GM19043 (cell line): ENCODE results near the gene AP4M1.
A peak's percentile ranks its signal among the peaks of the same experiment; 100 is the strongest.
"Not testable (repeated sequence)": the region's sequence is repeated elsewhere in the genome, so short reads cannot be mapped to it uniquely, and the experiment has no call there.

Source experiments
- ATAC-seq: cut with Tn5 transposase; IDR thresholded peaks from one replicate; pipeline ENCODE4 v1.9.1; 2021; ENCODE audit warnings: low read depth; ENCODE audit not compliant: unreplicated experiment

Gene AP4M1

DNA sequence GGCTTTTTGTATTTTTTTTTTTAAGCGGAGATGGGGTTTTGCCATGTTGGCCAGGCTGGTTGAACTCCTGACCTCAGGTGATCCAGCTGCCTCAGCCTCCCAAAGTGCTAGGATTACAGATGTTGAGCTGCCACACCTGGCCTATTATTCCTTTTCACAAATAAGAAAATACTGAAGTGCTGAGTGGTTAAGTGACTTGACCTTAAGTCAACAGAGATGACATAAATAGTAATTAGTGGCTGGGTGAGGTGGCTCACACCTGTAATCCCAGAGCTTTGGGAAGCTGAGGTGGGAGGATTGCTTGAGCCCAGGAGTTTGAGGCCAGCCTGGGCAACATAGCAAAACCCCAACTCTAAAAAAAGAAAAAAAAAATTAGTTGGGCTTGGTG is 28.8 kb downstream of the AP4M1 start:
- not testable (repeated sequence) for ATAC-seq

DNA sequence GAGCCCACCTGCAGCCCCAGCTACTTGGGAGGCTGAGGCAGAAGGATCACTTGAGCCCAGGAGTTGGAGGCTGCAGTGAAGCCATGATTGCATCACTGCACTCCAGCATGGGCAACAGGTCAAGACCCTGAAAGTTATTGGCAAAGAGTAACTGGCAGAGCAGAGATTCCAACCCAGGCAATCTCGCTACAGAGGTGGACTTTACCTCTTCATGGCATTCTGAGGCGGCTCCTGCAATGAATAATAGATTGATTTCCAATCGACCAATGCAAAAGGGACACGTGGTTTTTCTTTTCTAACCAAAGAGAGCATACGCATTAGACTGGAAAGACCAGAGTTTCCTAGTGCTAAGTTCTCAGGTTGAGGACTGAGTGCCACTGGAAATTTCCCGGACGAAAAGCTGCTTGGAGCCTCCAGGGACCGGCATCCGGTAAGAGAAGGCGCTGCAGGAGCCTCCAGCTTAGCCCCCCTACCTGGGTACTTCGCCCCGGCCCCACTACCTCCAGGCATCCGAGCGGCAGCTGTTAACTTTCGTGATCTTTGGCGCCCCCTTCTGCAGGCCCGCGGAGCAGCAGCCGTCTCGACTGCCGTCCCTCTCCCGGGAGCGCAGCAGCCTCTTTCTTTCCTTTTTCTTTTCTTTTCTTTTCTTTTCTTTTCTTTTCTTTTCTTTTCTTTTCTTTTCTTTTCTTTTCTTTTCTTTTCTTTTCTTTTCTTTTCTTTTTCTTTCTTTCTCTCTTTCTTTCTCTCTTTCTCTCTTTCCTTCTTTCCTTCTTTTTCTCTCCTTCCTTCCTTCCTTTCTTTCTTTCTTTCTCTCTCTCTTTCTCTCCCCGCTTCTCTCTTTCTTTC is 29.4 kb downstream of the AP4M1 start:
- no peak for ATAC-seq

DNA sequence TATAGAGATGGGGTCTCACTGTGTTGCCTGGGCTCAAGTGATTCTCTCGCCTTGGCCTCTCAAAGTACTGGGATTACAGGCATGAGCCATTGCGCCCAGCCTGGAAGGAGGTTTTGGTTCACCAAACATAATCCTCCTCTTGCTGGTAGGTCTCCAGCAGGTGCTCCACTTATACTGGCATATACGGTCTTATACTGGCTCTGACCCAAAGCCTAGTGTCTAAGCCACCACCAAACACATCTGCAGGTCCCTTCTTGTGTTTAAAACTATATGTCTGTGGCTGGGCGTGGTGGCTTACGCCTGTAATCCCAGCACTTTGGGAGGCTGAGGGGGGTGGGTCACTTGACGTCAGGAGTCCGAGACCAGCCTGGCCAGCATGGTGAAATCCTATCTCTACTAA is 30.7 kb downstream of the AP4M1 start:
- no peak for ATAC-seq

DNA sequence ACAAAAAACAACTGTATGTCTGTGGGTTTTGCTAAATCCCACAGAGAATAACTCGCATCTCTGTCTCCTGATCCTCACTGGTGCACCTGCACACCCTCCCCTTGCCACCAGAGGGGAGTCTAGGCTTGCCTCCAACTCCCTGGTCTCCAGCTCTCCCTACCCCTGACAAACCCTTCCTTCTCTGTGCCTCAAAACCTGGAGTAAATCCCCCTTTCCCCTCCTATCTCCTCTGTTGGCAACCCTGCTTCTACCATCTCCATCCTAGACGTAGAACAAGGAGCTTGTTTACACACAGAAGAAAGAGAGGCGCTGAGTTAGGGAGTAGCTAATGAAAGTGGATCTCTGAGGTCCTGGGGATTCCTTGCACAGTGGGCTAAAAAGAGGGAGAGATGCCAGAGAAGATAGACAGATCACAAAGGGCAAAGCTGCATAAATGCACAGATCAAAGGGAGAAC is 31.3 kb downstream of the AP4M1 start:
- no peak for ATAC-seq

DNA sequence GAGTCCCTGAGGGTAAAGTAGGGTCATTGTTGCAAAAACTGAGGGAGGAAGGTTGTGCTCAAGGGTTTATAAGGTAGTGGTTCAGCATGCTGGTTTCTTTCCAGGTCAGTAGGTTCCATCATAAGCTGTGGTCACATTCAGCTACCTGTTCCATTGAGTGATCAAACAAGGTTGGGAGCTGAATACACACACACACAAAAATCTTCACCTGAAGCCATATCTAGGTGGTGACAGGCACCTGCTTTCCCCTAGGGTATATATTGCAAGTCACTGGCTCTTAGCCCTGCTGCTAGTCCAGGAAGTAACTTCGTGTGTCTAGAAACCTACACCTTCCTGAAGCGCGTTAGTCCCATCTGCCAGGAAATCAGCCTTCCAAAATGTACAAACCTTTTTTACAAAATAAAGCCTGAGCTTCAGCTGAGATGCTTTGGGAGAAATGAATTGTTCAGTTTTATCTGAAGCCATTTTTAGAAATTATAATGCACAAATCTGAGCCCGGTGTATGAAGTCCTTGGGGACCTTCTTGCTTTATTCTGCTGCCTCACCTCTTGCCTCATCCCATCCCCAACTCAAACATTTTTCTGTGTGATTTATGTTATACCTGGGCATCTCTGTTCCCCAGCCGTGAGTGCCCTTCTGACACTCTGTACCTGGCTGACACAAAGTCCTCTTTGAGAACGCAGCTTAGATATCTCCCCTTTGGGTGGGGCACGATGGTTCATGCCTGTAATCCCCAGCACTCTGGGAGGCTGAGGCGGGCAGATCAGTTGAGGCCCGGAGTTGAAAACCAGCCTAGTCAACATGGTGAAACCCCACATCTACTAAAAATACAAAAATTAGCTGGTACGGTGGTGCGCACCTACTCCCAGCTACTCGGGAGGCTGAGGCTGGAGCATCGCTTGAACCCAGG is 36.7 kb downstream of the AP4M1 start:
- ATAC-seq = no peak

DNA sequence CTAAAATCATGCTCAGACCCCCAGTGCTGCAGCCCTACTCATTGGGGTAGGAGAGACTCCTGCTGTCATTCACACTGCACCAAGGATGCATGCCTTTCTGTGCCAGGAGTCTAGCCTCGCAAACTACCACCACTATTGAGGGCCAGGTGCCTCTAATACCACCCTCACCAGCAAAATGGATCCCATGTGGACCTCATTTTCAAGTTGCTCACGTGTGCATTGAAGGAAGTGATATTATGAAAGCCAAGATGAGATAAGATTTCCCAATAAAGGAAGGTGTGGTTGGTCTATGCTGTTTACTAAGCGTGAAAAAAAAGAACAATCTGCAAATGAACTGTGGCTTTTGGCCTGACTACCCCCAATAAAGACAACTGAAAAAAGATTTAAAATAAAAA is 40.1 kb downstream of the AP4M1 start:
- ATAC-seq = no peak

DNA sequence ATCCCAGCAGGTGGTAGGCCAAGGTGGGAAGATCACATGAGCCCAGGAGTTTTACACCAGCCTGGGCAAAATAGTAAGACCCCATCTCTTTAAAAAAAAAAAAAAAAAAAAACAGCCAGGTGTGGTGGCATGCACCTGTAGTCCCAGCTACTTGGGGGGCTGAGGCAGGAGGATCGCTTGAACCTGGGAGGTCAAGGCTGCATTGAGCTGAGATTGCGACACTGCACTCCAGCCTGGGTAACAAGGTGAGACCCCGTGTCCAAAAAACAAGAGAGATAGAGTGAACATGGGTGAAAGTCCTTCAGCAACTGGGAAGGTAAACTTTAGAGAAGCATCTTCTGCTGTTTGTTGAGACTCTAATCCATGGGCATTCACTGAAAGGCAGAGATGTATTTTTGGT is 41.0 kb downstream of the AP4M1 start:
- ATAC-seq = no peak

DNA sequence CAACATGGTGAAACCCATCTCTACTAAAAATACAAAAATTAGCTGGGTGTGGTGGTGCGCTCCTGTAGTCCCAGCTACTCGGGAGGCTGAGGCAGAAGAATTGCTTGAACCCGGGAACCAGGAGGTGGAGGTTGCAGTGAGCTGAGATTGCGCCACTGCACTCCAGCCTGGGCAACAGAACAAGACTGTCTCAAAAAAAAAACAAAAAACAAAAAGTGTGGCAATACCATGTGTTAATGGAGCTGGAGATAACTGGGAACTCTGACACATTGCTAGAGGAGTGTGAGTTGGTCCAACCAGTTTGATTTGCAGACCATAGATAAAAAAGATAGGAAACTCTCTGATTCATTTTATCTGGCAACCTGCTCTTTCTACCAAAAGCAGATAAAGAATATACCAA is 44.9 kb downstream of the AP4M1 start:
- ATAC-seq = not testable (repeated sequence)

DNA sequence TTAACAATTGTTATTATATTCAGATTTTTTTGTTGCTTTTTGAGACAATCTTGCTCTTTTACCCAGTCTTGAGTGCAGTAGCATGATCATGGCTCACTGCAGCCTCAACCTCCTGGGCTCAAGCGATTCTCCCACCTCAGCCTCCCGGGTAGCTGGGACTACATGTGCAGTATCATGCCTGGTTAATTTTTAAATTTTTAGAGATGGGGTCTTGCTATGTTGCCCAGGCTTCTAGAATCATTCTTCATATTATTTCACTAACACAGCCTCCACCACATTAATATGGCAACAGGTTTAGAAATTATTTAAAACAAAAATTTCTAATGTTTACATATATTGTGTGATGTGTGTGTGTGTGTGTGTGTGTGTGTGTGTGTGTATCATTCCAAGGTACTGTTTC is 45.8 kb downstream of the AP4M1 start:
- ATAC-seq = no peak

DNA sequence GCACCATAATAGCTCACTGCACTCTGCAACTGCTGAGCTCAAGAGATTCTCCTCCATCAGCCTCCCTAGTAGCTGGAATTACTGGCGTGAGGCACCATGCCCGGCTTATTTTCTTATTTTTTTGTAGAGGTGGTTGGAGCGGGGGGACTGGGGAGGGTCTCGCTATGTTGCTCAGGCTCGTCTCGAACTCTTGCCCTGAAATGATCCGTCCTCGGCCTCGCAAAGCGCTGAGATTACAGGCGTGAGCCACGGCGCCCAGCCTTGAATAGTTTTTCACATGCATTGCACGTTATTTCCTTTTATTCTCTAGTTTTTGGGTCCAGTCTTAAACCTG is 46.7 kb downstream of the AP4M1 start:
- no peak for ATAC-seq

DNA sequence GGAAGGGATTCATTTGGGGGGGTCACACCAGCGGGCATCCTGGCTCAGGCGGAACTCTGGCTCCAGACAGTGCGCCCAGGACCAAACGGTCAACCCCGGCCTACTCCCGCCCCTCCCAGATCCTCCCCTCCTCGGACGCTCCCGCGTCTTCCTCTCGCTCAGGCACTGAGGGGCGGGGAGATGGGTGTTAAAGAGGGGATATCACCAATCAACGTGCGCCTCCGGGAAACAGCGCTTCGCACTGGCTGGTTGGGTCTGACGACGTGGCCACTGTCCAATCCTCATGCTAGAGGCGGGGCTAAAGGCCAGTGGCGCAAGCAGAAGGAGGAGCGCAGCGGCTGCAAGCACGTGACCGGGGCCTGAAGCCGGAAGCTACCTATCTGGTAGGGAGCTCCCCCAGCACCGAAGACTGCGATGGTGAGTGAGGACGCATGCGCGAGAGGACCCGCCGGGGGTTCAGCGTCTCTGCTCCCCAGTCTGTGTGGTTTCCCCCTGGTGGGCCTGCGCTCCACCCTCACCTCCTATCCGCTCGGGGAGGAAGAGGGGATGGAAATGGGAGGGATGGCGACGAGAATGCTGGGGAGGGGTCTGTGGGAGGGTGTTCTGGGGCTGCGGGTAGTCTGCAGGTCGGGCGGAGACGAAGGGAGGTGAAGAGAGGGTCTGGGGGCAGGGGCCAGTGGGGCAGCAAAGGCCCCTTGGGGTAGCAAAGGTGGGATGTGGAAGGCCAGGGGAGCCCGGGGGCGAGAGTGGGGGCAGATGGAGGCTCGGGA is 47.3 kb downstream of the AP4M1 start, which contains the start of gene LAMTOR4:
LAMTOR4 (plus strand) TSS at position 360 of the 770 bp plus-strand sequence; CDS start at position 415, 55 bp downstream.
- peak; percentile 95 for ATAC-seq

DNA sequence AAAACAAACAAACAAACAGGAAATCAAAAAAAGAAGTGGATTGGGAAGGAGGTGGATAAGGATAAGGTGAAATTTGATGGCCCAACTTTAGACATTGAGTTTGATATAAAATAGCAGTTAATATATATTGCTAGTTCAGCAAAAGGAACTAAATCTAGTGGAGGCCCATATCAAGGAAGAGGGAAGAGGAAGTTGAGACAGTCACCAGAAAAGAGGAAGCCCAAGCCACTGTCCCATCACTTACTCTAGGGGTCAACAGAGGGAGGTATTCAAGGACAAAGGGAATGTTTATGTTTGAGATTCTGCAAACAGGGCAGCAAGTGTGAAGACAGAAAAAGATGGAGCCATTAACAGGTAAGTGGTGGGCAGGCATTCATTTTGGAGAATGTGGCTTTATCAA is 51.0 kb downstream of the AP4M1 start:
- no peak for ATAC-seq

DNA sequence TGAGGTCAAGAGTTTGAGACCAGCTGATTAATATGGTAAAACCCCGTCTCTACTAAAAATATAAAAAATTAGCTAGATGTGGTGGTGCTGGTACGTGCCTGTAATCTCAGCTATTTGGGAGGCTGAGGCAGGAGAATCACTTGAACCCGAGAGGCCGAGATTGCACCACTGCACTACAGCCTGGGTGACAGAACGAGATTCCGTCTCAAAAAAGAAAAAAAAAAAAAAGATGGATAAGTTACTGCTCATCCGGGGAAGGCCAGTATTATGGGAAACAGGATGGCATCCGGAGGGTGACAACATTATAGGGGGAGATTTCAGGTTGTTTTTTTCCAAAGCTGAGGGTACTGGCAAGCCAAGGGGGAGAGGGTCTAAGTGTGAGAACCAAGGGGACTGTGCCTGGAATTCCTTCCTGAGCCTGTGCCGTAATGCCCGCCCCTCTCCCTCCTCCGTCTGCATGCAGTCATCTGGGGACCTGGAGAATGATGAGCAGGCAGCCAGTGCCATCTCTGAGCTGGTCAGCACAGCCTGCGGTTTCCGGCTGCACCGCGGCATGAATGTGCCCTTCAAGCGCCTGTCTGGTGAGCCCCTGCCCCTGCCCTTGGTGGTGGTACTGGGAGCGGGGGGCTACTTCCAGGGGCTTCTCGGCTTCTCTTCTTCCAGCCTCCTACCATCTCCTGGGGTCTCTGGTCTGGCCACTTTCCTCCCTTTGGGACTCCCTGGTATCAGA is 51.7 kb downstream of the AP4M1 start:
- ATAC-seq = no peak

DNA sequence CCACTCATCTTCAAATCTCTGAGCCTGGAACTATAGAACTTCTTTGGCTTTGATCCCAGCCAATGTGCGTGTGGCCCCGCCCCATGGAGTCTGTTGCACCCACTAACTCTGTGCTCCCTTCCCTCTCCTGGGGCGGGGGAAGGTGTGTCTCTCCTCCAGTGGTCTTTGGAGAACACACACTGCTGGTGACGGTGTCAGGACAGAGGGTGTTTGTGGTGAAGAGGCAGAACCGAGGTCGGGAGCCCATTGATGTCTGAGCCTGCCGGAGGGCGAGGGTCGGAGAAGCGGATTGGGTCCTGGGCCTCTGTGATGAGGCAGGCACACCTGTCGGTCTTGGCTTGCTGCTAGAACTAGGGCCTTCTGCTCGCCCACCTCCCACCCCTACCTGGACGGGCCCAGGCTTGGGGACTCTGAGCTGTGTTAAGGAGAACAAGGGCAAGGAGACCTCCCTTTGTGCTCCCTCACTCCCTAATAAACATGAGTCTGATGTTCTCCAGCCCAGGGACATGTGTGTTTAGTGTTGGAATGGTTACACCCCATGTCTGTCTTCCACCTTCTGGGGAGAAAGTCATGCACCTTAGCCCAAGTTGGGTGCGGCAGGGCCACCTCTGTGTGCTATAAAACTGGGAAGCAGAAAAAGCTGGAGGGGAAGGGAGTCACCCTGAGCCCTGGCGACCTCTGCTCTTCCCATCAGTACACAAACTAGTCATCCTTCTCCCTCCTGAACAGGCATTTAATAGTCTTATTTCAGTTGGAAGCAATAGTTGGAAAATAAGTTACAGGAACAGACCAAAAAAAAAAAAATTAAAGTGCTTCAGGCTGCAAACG is 52.5 kb downstream of the AP4M1 start:
- ATAC-seq = no peak

DNA sequence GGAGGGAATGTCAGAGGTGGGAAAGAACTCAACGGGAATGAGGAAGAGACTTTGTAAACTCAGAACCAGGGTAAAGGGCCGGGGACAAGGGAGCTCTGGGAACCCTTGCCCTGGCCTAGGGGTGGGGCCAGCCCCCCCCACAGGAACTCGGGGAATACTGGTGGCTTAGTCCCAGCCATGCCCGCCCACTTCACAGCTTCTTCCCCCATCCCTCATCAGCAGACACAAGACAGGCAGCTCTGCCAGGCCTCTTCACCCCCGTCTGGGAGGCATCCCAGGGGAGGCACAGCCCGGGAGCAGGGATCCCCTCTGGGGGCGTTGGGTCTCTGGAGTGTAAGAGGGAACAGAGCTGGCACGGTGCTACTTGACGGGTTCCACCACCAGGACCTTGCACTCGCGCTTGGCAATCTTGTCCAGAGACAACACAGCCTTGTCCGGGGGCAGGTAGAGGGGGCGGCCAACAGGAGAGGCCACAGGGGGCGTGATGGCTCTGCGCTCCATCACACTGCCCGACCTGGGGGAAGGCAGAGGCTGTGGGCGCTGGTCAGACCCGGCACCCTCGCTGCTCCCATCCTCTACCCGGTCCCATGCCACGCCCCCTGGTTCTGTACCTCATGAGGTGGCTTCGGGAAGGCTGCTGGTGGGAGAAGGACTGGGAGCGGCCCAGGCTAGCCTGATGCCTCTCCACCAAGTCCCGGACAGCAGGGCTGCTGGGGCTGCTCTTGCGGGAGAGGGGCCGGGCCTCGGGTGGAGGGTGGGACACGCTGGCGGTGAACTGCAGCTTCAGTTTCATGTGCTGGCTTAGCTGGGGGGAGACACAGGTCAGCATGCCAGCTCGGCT is 53.4 kb downstream of the AP4M1 start:
- no peak for ATAC-seq

DNA sequence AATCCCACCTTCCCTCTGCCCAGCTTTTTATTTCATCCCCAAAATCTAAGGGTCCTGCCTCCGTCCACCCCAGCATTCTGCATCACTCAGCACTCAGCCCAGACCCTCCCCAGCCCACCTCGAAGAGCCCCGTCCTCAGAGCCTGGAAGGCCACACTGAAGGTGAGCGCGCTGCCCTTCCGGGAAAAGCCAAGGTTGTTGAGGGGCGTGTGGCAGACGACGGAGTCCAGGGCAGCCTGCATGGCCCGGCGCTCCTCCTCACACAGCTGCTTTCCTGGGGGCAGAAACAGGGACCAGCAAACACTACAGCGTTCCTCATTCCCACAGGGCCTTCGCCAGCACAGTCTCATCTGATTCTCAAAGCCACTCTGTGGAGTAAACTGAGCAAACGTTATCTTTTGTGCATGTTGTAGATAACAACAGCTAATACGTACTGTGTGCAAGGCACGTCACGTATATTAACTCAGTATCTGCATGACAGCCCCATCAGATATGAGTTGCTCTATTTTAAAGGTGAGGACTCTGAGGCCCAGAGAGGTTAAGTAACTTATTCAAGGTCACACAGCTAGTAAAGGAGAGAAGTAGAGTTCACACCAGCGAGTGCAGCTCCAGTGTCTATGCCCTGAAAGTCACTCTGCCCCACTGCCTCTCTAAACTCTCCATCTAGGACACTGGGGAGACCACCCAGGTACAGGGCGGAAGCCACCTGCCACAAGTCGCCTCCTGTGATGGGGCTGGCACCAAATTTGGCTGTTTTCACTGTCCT is 54.3 kb downstream of the AP4M1 start:
- ATAC-seq = no peak

DNA sequence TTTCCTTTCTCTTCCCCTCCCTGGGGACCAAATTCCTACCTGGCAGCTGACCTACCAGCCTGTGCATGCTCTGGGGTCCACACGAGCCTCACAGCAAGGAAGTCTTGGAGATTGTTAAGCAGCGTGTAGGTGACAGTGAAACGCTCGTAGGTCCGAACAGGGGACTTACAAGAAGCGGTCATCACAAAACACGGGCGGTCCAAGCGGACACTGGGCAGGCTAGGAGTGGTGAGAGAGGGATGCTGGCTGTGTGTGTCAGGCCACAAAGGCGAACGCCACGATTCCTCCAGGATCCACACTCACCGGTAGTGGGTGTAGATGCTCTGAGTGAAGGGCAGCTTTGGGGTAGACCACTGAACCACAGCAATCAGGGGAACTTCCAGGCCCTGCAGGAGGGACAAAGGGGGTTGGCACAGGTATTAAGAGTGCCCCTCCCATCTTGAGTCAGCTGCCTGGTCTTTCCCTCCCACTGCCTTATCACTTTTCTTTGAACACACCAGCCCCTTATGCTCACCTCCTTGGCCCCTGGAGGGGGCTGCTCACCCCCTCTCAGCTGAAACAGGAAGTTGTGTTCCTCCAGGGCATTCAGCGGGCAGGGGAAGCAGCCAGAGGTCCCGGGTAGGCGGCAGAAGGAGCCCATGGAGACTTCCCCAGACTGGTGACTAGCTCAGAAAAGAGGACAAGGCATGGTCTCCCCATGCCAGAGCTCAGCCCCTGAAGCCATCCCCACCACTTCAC is 55.1 kb downstream of the AP4M1 start:
- no peak for ATAC-seq
